Caco-2 (cell line): ENCODE measurements around the gene ZFAND2B. TPM values are rescaled to one million over a fixed set of nuclear protein-coding genes. Genes with fewer than 3 reads are reported as not detected.

ENCODE experiments used
- BruUV-seq: library from RNA; stranded (reverse); fragments of 400-500 nt; replicated peaks from 2 replicates; lab custom pipeline; 2021; lab: Mats Ljungman, UMichigan
- CTCF ChIA-PET: fragments of 300-600 bp; sonication (Branson Sonifier 250); formaldehyde crosslinking; loops from one replicate; lab custom pipeline; 2022; ENCODE audit warnings: antibody characterized with exemption; lab: Charles Lee
- POLR2A ChIA-PET: fragments of 300-600 bp; sonication (Branson Sonifier 250); formaldehyde crosslinking; loops from one replicate; lab custom pipeline; 2022; ENCODE audit warnings: antibody characterized with exemption; lab: Charles Lee
- DNase-seq, 2 experiments: peaks; one replicate each; pipeline versions ENCODE4 v3.0.0 to v3.0.0-alpha.2; 2020 to 2022
- H3K27me3 ChIP-seq: replicated peaks from 2 replicates; pipeline ENCODE4 v1.6.0; 2011; ENCODE audit warnings: low read length; ENCODE audit not compliant: control insufficient read depth, insufficient read depth
- H3K36me3 ChIP-seq: 2 replicates; pipeline ENCODE4 v1.5.1; 2011; ENCODE audit warnings: low read length; ENCODE audit not compliant: control insufficient read depth, insufficient read depth
- H3K4me1 ChIP-seq: fragments of 250-450 bp; sonication (Bioruptor Pico); 2 replicates; pipeline ENCODE4 v1.5.1; 2020; ENCODE audit warnings: mild to moderate bottlenecking
- H3K4me3 ChIP-seq: 2 replicates; pipeline ENCODE4 v1.5.1; 2011; ENCODE audit warnings: low read depth, mild to moderate bottlenecking, control low read depth, low read length
- H3K9me3 ChIP-seq: fragments of 250-450 bp; sonication (Bioruptor Pico); 2 replicates; pipeline ENCODE4 v1.5.1; 2020; ENCODE audit warnings: mild to moderate bottlenecking, moderate library complexity
- H3K27ac Mint-ChIP-seq: one replicate; pipeline ENCODE4 v1.8.0; 2022; ENCODE audit warnings: mixed read lengths; ENCODE audit not compliant: unreplicated experiment
- H3K27me3 Mint-ChIP-seq: one replicate; pipeline ENCODE4 v1.8.0; 2022; ENCODE audit warnings: mixed read lengths; ENCODE audit not compliant: insufficient read depth, unreplicated experiment
- H3K36me3 Mint-ChIP-seq: one replicate; pipeline ENCODE4 v1.8.0; 2022; ENCODE audit warnings: mild to moderate bottlenecking, mixed read lengths; ENCODE audit not compliant: insufficient read depth, unreplicated experiment
- H3K4me1 Mint-ChIP-seq: one replicate; pipeline ENCODE4 v1.8.0; 2022; ENCODE audit warnings: low read depth, mixed read lengths; ENCODE audit not compliant: unreplicated experiment
- H3K4me3 Mint-ChIP-seq: one replicate; pipeline ENCODE4 v1.8.0; 2022; ENCODE audit warnings: mild to moderate bottlenecking, moderate library complexity, mixed read lengths; ENCODE audit not compliant: unreplicated experiment
- H3K9me3 Mint-ChIP-seq: one replicate; pipeline ENCODE4 v1.8.0; 2022; ENCODE audit warnings: mixed read lengths; ENCODE audit not compliant: unreplicated experiment
- intact Hi-C: fragments of 100-400 bp; cut with micrococcal nuclease; formaldehyde crosslinking; loops from one replicate; pipeline ENCODE4 v1.10.0; 2022; ENCODE audit not compliant: unreplicated experiment
- total RNA-seq: library from RNA; stranded (reverse); gene quantifications from 2 replicates; pipeline ENCODE4 v1.2.3, GENCODE V29; 2022
- TF ChIP-seq, protein P1 (sequence below), 2 experiments: fragments of 200-600 bp in 1 of 2; IDR thresholded peaks; 1 replicate in 1 of 2; 2 replicates in 1 of 2; pipeline versions ENCODE4 v1.5.1 to v1.8.0; 2011 to 2022; ENCODE audit warnings: antibody characterized with exemption in 1 of 2, control low read depth in 1 of 2, inconsistent platforms in 1 of 2, low read depth in 1 of 2, low read length in 1 of 2, mild to moderate bottlenecking in 1 of 2, moderate library complexity in 1 of 2; ENCODE audit not compliant: insufficient read depth in 1 of 2, severe bottlenecking in 1 of 2, unreplicated experiment in 1 of 2

Gene ZFAND2B
- total RNA-seq, 1 experiment from 2014 or later: 41.8 TPM

- intact Hi-C loops: no loop called here
- Mint-ChIP-seq H3K4me3 (no peak overlapping the region), H3K4me1 (peaks cover 28% of the 10 kb centered on the region), H3K9me3 (no peaks in the 10 kb centered on the region), H3K27ac (peak overlapping the region; percentile 64), H3K36me3 (peaks cover 24% of the 10 kb centered on the region), H3K27me3 (no peaks in the 10 kb centered on the region)
- POLR2A ChIA-PET: no interaction called here
- no peaks in the 10 kb centered on the region for H3K9me3 ChIP-seq
- no TSS peak for BruUV-seq
- no peak overlapping the region for H3K4me3 ChIP-seq
- no peak for DNase-seq
- TF ChIP-seq, protein P1, sequence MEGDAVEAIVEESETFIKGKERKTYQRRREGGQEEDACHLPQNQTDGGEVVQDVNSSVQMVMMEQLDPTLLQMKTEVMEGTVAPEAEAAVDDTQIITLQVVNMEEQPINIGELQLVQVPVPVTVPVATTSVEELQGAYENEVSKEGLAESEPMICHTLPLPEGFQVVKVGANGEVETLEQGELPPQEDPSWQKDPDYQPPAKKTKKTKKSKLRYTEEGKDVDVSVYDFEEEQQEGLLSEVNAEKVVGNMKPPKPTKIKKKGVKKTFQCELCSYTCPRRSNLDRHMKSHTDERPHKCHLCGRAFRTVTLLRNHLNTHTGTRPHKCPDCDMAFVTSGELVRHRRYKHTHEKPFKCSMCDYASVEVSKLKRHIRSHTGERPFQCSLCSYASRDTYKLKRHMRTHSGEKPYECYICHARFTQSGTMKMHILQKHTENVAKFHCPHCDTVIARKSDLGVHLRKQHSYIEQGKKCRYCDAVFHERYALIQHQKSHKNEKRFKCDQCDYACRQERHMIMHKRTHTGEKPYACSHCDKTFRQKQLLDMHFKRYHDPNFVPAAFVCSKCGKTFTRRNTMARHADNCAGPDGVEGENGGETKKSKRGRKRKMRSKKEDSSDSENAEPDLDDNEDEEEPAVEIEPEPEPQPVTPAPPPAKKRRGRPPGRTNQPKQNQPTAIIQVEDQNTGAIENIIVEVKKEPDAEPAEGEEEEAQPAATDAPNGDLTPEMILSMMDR (IDR thresholded peaks at IDR 0.05; ENCODE audit: insufficient read depth in 1 of 2, low read depth in 1 of 2, low read length in 1 of 2, severe bottlenecking in 1 of 2, unreplicated experiment in 1 of 2): no peak
- CTCF ChIA-PET: interaction anchor here (0.8 to 1.1 kb wide), 3 partner anchors 122 to 274 kb away, joined by 3 read pairs; no protein-coding TSS in a partner anchor
- peaks cover 21% of the 10 kb centered on the region for H3K4me1 ChIP-seq
- H3K36me3 ChIP-seq: peaks cover 12% of the 10 kb centered on the region
- H3K27me3 ChIP-seq: no peaks in the 10 kb centered on the region
These were observed 34.1 kb upstream of the ZFAND2B start for GRCh38 chr2:219172231-219173154.

GRCh38 chr2:219173176-219173575 is 33.4 kb upstream of the ZFAND2B start:
- Histone ChIP-seq H3K4me3 (no peak overlapping the region), H3K36me3 (peaks cover 12% of the 10 kb centered on the region), H3K27me3 (no peaks in the 10 kb centered on the region), H3K9me3 (no peaks in the 10 kb centered on the region), H3K4me1 (peaks cover 21% of the 10 kb centered on the region)
- BruUV-seq: no TSS peak
- TF ChIP-seq, protein P1 (IDR thresholded peaks at IDR 0.05; ENCODE audit: insufficient read depth in 1 of 2, low read depth in 1 of 2, low read length in 1 of 2, severe bottlenecking in 1 of 2, unreplicated experiment in 1 of 2): no peak
- POLR2A ChIA-PET: no interaction called here
- H3K4me3 Mint-ChIP-seq: no peak overlapping the region
- H3K27me3 Mint-ChIP-seq: no peaks in the 10 kb centered on the region
- CTCF ChIA-PET: interaction anchor here (1.1 kb wide), 1 partner anchor 143 kb away, joined by 3 read pairs; no protein-coding TSS in a partner anchor
- no peak overlapping the region for H3K27ac Mint-ChIP-seq
- no peaks in the 10 kb centered on the region for H3K9me3 Mint-ChIP-seq
- no peak for DNase-seq
- intact Hi-C loops: no loop called here
- H3K36me3 Mint-ChIP-seq: peaks cover 31% of the 10 kb centered on the region
- H3K4me1 Mint-ChIP-seq: peaks cover 28% of the 10 kb centered on the region

GRCh38 chr2:219174146-219174545 is 32.4 kb upstream of the ZFAND2B start:
- H3K27ac Mint-ChIP-seq: no peak overlapping the region

More at GRCh38 chr2:219174146-219174545, 32.4 kb upstream of the ZFAND2B start:
- Histone ChIP-seq H3K4me1 (peaks cover 25% of the 10 kb centered on the region), H3K27me3 (no peaks in the 10 kb centered on the region; the same call in 1 of the 2 replicates), H3K36me3 (peaks cover 12% of the 10 kb centered on the region), H3K9me3 (no peaks in the 10 kb centered on the region), H3K4me3 (no peak overlapping the region)
- no peak for DNase-seq
- no TSS peak for BruUV-seq
- H3K4me3 Mint-ChIP-seq: peak overlapping the region; percentile 9
- TF ChIP-seq, protein P1 (IDR thresholded peaks at IDR 0.05; ENCODE audit: insufficient read depth in 1 of 2, low read depth in 1 of 2, low read length in 1 of 2, severe bottlenecking in 1 of 2, unreplicated experiment in 1 of 2): no peak
- H3K27me3 Mint-ChIP-seq: no peaks in the 10 kb centered on the region
- H3K36me3 Mint-ChIP-seq: peaks cover 38% of the 10 kb centered on the region
- H3K4me1 Mint-ChIP-seq: peaks cover 33% of the 10 kb centered on the region
- CTCF ChIA-PET: no interaction called here
- POLR2A ChIA-PET: no interaction called here
- intact Hi-C loops: no loop called here
- no peaks in the 10 kb centered on the region for H3K9me3 Mint-ChIP-seq
